Brain microvascular endothelial cell (primary cell): ENCODE measurements around the gene CAPN13.

ENCODE experiments used
- DNase-seq: peaks from one replicate; pipeline ENCODE4 v3.0.0-alpha.2; 2020
- H3K27ac ChIP-seq: fragments of 250-450 bp; sonication (Bioruptor Pico); 2 replicates; pipeline ENCODE4 v1.5.1; 2020; ENCODE audit warnings: mild to moderate bottlenecking, moderate library complexity
- H3K27me3 ChIP-seq: fragments of 250-450 bp; sonication (Bioruptor Pico); replicated peaks from 2 replicates; pipeline ENCODE4 v1.5.1; 2020; ENCODE audit warnings: mild to moderate bottlenecking
- H3K36me3 ChIP-seq: fragments of 250-450 bp; sonication (Bioruptor Pico); replicated peaks from 2 replicates; pipeline ENCODE4 v1.5.1; 2020; ENCODE audit warnings: mild to moderate bottlenecking
- H3K4me3 ChIP-seq: 2 replicates; pipeline ENCODE4 v1.5.1; 2011; ENCODE audit warnings: low read depth, mild to moderate bottlenecking, control low read depth, low read length, moderate library complexity
- in situ Hi-C: cut with HindIII; loops from 2 replicates; pipeline ENCODE4 v1.10.0; 2017; ENCODE audit warnings: low sequenced_read_pairs, low pct_ligation_motif_present
- TF ChIP-seq, protein P1 (sequence below): IDR thresholded peaks from 2 replicates; pipeline ENCODE4 v1.5.1; 2011; ENCODE audit warnings: low read depth, mild to moderate bottlenecking, moderate library complexity, low read length, control low read depth, inconsistent platforms; ENCODE audit errors: missing control alignments

The CAPN13 gene

DNA sequence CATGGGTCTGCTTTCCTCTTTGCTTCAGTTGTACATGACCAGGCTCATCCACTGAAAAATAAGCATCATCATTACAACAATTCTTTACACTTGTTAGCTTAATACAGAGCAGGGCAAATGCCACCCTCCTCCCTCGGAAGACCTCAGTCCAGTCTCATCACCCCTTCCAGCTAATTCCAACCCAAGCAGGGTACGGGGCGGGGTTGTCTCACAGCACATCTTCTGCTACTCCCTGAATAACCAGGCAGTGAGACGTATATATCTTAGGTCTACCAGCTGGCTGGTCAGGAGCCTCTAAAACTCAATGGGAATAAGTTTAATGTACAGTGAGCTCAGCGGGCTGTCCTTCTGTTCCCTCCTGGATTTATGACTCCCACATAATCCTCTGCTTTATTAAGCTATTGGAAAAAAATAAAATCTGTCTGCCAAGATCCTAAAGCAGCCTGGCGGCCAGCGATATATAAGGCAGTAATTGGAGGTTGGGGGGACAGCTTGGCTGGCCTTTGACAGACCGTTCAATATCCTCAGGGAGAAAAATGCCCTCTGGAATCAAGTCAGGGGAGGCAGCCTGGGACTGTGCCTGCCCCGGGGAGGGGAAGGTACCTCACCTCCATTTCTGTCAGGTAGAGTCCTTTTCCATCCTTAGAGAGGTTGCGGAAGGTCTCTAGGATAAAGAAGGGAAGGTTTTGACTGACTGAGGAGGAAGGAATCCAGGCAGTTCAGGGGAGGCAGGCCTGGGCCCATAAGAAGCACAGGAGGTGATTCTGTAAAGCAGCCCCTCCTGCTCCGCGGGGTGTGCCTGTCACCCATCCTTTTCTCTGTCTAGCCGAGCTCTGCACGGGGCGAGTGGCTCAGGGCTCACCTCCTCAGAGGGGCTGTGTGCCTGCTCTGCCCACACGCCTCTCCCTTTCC lies 76.3 kb downstream of the CAPN13 start:
- Histone ChIP-seq H3K4me3 (no peak overlapping the region), H3K27me3 (no peaks in the 10 kb centered on the region), H3K36me3 (no peaks in the 10 kb centered on the region), H3K27ac (no peak overlapping the region)
- in situ Hi-C loops = no loop called here
- DNase-seq = no peak
- TF ChIP-seq, protein P1, sequence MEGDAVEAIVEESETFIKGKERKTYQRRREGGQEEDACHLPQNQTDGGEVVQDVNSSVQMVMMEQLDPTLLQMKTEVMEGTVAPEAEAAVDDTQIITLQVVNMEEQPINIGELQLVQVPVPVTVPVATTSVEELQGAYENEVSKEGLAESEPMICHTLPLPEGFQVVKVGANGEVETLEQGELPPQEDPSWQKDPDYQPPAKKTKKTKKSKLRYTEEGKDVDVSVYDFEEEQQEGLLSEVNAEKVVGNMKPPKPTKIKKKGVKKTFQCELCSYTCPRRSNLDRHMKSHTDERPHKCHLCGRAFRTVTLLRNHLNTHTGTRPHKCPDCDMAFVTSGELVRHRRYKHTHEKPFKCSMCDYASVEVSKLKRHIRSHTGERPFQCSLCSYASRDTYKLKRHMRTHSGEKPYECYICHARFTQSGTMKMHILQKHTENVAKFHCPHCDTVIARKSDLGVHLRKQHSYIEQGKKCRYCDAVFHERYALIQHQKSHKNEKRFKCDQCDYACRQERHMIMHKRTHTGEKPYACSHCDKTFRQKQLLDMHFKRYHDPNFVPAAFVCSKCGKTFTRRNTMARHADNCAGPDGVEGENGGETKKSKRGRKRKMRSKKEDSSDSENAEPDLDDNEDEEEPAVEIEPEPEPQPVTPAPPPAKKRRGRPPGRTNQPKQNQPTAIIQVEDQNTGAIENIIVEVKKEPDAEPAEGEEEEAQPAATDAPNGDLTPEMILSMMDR = no peak

DNA sequence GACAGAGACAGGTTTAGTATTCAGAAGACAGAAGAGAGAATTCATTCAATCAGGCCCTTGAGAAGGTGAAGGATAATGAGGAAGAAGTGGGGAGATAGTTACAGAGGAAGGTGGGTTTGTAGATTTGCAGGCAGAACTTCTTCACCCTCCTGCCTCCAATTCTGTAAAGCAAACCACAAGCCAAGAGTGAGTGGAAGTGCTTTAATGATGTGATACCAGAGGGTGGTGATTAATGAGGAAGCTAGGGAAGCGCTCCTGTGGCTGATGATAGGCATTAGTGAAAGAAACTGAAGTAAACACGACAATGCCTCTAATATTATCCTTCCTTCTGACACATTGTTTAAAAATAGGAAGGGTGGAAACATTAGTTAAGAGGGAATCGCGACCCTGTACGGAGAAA lies 78.2 kb downstream of the CAPN13 start:
- H3K27me3 ChIP-seq = no peaks in the 10 kb centered on the region
- DNase-seq = no peak
- no peaks in the 10 kb centered on the region for H3K36me3 ChIP-seq
- TF ChIP-seq, protein P1 = no peak
- H3K27ac ChIP-seq = no peak overlapping the region
- no peak overlapping the region for H3K4me3 ChIP-seq
- in situ Hi-C loops = no loop called here

DNA sequence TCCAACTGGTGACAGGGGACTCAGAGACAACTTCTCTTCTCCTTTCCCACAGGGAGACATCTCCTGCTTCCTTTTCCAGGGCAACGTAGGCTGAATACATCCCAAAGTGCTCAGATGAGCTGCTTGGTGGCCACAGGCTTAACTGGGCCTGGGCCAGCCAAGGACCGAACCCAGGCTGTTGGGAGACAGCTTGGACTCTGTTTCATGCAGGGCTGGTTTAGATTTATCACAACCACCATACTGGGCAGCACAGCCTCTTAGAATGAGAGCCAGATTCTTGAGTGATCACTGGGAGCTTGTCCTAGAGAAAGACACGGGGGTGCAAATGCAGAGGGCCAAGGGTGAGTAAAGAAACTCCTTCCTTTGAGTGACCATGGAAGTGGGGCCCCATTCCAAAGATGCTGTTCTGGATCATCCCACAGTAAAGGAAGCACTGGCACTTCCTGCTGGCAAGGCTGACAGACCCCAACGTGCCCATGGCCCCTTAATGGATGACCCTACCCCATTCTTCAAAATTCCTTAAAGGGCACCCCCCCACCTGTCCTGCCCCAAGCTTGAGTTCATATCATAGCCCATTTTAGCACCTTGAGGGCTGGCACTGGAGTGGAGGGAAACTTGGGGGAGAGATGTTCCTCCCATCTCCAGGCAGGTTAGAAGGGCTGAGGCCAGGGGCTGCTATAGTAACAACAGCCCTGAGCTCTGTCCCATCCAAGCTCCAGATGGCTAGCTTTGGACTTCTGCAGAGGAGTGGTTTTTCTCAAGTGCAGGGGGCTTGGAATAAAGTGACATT lies 84.1 kb downstream of the CAPN13 start:
- in situ Hi-C loops = no loop called here
- H3K27ac ChIP-seq = no peak overlapping the region
- no peak overlapping the region for H3K4me3 ChIP-seq
- TF ChIP-seq, protein P1 = no peak
- H3K27me3 ChIP-seq = no peaks in the 10 kb centered on the region
- no peak for DNase-seq
- H3K36me3 ChIP-seq = no peaks in the 10 kb centered on the region

DNA sequence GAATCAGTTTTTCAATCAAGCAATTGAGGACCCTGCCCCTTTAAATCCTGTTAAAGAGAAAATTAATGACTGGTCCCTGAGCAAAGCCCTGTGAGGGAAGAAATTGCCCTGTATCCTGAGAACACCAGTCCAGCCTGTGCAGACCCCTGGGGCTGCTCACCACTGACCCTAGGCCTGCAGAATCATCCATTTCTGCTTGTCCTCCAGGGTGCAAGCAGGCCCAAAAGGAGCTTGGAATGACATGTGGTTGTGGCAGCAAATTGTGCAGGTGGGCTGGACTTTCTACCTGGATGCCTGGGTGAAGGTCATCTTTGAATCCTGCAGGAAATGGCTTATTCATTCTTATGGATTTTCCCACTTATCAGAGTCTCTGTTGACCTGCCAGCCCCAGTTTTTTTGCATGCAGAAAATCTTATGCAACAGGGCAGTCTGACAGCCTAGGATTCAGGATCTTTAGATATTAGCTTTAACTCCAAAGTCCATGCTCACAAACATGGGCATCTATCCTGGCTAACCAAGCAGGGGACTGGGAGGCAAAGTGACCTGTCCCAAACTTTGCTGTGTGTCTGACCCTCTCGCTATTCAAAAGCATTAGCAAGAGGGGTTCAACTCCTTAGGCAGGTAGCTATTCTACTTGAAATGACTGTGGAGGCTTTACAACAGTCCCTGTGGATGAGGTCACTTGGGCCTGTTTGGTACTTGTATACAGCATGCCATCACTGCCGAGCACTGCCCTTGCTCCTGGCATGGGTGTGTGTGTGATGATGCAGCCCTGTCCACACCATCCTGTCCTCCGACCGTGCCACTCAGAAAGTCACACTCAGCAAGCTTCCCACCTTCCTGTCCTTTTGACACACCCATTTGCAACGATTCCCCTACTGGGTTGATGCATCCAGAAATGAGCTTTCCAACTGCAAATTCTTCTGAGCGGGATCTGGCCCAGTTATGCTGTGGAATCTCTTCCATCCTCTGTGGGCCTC lies 85.3 kb downstream of the CAPN13 start:
- H3K27me3 ChIP-seq = no peaks in the 10 kb centered on the region
- no peak overlapping the region for H3K27ac ChIP-seq
- no peak overlapping the region for H3K4me3 ChIP-seq
- no peaks in the 10 kb centered on the region for H3K36me3 ChIP-seq
- in situ Hi-C loops = no loop called here
- DNase-seq = no peak
- TF ChIP-seq, protein P1 = no peak

DNA sequence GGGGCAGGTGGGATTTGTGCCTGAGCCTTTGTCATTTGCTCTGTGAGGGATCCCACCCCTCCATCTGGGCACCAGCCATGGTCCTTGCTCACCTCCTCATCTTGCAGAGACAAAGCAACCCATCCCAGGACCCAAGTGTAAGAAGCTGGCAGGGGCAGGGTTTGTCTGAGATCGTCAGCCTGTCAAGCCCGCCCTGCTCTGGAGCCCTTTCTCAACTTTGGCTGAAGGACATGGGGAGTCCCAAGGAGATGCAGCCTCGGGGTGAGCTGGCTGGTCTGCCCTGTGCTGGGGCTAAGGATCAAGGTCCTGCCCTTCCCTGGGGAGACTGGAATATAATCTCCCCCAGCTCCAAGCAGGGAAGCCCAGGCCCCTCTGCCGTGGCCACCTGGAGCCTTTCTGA lies 86.0 kb downstream of the CAPN13 start:
- Histone ChIP-seq H3K36me3 (no peaks in the 10 kb centered on the region), H3K27me3 (no peaks in the 10 kb centered on the region), H3K4me3 (no peak overlapping the region), H3K27ac (no peak overlapping the region)
- no peak for DNase-seq
- TF ChIP-seq, protein P1 = no peak
- in situ Hi-C loops = no loop called here
